Esophagus squamous epithelium (tissue), 4 donors: Measurements from ENCODE around the gene WDR87.

Experiments
- POLR2A ChIP-seq, 4 donors: fragments of 450-650 bp; IDR thresholded peaks; one replicate each; pipeline ENCODE4 v1.6.1; 2017; ENCODE audit warnings: antibody characterized with exemption in 4 of 4, mild to moderate bottlenecking in 4 of 4, moderate library complexity in 3 of 4
- TF ChIP-seq, protein P1 (sequence below), 6 experiments: fragments of 450-650 bp in 4 of 6; fragments of 200-600 bp in 2 of 6; sonication (generic) in 2 of 6; IDR thresholded peaks; one replicate each; pipeline ENCODE4 v1.5.1; 2016 to 2019; ENCODE audit warnings: antibody characterized with exemption in 6 of 6, mild to moderate bottlenecking in 4 of 6, moderate library complexity in 4 of 6

DNA sequence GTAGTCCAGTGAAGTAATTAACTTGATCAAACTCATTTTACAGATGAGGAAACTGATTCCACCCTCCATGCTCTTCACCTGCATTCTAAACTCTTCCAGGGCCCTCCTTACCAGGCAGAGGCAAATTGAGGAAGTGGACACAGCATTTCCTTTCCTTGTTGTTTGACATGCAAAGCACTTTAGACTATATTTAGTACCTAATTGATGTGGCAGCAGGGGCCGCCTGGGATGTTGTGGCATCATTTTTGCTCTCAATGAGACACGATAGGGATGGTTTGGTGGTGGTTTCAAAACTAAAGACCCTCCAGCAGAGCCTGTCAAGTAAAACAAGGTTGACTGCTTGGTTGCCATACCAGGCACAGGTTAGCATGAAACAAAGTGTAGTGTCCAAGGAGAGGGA, 8.5 kb upstream of the WDR87 start:
- TF ChIP-seq POLR2A (IDR thresholded peaks at IDR 0.05) = no peak
- TF ChIP-seq, protein P1, sequence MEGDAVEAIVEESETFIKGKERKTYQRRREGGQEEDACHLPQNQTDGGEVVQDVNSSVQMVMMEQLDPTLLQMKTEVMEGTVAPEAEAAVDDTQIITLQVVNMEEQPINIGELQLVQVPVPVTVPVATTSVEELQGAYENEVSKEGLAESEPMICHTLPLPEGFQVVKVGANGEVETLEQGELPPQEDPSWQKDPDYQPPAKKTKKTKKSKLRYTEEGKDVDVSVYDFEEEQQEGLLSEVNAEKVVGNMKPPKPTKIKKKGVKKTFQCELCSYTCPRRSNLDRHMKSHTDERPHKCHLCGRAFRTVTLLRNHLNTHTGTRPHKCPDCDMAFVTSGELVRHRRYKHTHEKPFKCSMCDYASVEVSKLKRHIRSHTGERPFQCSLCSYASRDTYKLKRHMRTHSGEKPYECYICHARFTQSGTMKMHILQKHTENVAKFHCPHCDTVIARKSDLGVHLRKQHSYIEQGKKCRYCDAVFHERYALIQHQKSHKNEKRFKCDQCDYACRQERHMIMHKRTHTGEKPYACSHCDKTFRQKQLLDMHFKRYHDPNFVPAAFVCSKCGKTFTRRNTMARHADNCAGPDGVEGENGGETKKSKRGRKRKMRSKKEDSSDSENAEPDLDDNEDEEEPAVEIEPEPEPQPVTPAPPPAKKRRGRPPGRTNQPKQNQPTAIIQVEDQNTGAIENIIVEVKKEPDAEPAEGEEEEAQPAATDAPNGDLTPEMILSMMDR (IDR thresholded peaks at IDR 0.05) = no peak
